Erythroblast (primary cell): ENCODE results near the gene MUC4.

ENCODE experiments used
- GATA1 ChIP-seq: IDR thresholded peaks from 2 replicates; pipeline ENCODE4 v1.6.1; 2011; ENCODE audit warnings: low read depth, mild to moderate bottlenecking, control low read depth, low read length, moderate library complexity
- POLR2A ChIP-seq: IDR thresholded peaks from 2 replicates; pipeline ENCODE4 v1.6.1; 2011; ENCODE audit warnings: mild to moderate bottlenecking, low read length

DNA sequence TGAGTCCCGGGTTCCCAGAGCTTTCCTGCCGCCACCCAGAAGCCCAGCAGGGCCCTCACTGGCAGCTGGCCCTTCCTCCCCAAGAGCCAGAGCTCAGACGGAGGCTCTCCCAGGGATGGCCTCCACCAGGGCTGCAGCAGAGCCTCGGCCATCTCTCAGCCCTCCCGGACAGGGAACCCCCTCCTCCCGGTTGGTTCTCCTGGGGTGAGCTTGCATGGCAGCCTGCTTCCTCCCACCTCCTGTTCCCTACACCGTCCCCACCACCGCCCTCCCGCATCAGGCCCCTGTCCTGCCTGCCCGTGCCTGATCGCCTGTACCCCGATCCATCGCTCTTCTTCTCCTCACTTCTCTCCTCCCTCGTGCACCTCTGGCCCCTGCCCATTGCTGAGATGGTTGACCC, 24.1 kb upstream of the MUC4 start:
- no peak for TF ChIP-seq POLR2A
- no peak for TF ChIP-seq GATA1
